Tibial nerve (tissue), 4 donors: ENCODE measurements around the gene CARD10. TPM values are rescaled to one million over a fixed set of nuclear protein-coding genes. Genes with fewer than 3 reads are reported as not detected.

ENCODE experiments used
- DNase-seq, 2 donors: peaks; one replicate each; pipeline ENCODE4 v3.0.0-alpha.2; 2019; ENCODE audit warnings: low spot score in 2 of 2
- H3K27ac ChIP-seq, 4 donors: fragments of 200-600 bp; sonication (generic) in 3 of 4; one replicate each; pipeline ENCODE4 v1.5.1; 2017 to 2019; ENCODE audit warnings: mild to moderate bottlenecking in 1 of 4
- H3K27me3 ChIP-seq, 2 donors: fragments of 200-600 bp; sonication (generic) in 1 of 2; one replicate each; pipeline versions ENCODE4 v1.5.1 to v1.6.0; 2017 to 2019
- H3K36me3 ChIP-seq, 3 donors: fragments of 200-600 bp; sonication (generic); one replicate each; pipeline ENCODE4 v1.5.1; 2018 to 2019
- H3K4me1 ChIP-seq, 4 donors: fragments of 200-600 bp; sonication (generic) in 3 of 4; one replicate each; pipeline ENCODE4 v1.5.1; 2017 to 2019
- H3K4me3 ChIP-seq, 4 donors: fragments of 200-600 bp; sonication (generic) in 3 of 4; one replicate each; pipeline ENCODE4 v1.5.1; 2017 to 2019; ENCODE audit warnings: mild to moderate bottlenecking in 1 of 4, moderate library complexity in 1 of 4
- H3K9me3 ChIP-seq, 4 donors: fragments of 200-600 bp; sonication (generic) in 3 of 4; one replicate each; pipeline ENCODE4 v1.5.1; 2017 to 2019
- EP300 ChIP-seq, 2 donors: sonication (generic); formaldehyde crosslinking; IDR thresholded peaks; one replicate each; pipeline ENCODE4 v1.6.1; 2017; ENCODE audit warnings: antibody characterized with exemption in 2 of 2, mild to moderate bottlenecking in 1 of 2
- POLR2A ChIP-seq, 2 donors: fragments of 450-650 bp; IDR thresholded peaks; one replicate each; pipeline ENCODE4 v1.6.1; 2017; ENCODE audit warnings: antibody characterized with exemption in 2 of 2, mild to moderate bottlenecking in 2 of 2, moderate library complexity in 2 of 2
- WGBS, 2 donors: methylation state at CpG; one replicate each; pipeline ENCODE4 v1.1.5; 2018; 5-methylcytosine and 5-hydroxymethylcytosine counted together
- total RNA-seq, 4 donors: library from RNA; depleted of rRNA; stranded (reverse); fragments of >200 nt; gene quantifications; one replicate each; pipeline ENCODE4 v1.1.0, GENCODE V29; 2016
- TF ChIP-seq, protein P1 (sequence below), 5 experiments: fragments of 200-600 bp in 3 of 5; fragments of 450-650 bp in 2 of 5; sonication (generic) in 3 of 5; IDR thresholded peaks; one replicate each; pipeline ENCODE4 v1.5.1; 2016 to 2019; ENCODE audit warnings: antibody characterized with exemption in 5 of 5, mild to moderate bottlenecking in 3 of 5, moderate library complexity in 2 of 5

CARD10 gene
- total RNA-seq, 4 donors from 2014 or later = 12.5 to 21.6 (median 17.0) TPM

DNA sequence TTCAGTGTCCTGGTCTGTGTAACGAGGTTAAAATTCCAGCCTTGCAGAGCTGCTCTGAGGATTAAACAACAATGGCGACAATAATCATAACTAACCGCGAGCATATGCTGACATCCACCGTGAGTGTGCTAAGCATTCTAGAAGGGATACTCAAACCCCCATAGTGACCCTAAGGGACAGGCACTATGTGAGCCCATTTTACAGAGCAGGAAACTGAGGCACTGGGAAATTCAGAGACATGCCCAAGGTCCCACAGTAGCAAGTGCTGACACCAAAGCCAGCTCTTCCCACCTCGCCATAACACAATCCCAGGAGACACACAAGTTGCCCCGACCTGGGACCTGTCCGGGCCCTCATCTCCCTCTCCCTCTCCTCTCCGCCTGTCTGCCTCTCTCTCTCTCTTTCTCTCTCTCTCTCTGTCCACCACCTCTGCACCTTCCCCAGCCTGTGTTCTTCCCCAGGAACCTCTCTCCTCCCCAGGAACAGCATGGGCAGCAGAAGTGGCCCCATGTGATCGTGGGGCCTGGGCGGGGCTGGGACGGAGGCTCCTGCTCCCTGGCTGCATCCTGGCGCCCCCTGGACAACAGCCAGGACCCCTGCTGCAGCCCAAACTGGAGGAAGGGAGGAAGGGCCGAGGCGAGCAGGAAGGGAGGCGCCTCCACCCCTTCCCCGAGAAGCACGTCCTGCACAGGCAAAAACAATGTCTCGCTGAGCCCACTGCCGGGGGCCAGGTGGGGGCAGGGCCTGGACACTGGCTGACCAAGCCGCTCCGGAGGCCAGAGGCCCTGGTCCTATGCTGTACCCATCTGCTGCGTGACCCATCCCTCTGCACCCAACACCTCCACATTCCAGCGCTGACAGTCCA is 18.2 kb downstream of the CARD10 start:
- DNase-seq = no peak
- Histone ChIP-seq H3K36me3 (peaks cover 0 to 51% (median 0%) of the 10 kb centered on the region in 3 donors), H3K27ac (peak overlapping the region in 3 of 4 donors; percentile 56 to 85 (median 78)), H3K9me3 (no peaks in the 10 kb centered on the region), H3K27me3 (no peaks in the 10 kb centered on the region), H3K4me3 (no peak overlapping the region), H3K4me1 (peaks cover 0 to 66% (median 25%) of the 10 kb centered on the region in 4 donors)
- WGBS, 2 donors = 56 to 63% methylated on average over 20 to 21 of the region's 24 CpGs
- TF ChIP-seq, protein P1, sequence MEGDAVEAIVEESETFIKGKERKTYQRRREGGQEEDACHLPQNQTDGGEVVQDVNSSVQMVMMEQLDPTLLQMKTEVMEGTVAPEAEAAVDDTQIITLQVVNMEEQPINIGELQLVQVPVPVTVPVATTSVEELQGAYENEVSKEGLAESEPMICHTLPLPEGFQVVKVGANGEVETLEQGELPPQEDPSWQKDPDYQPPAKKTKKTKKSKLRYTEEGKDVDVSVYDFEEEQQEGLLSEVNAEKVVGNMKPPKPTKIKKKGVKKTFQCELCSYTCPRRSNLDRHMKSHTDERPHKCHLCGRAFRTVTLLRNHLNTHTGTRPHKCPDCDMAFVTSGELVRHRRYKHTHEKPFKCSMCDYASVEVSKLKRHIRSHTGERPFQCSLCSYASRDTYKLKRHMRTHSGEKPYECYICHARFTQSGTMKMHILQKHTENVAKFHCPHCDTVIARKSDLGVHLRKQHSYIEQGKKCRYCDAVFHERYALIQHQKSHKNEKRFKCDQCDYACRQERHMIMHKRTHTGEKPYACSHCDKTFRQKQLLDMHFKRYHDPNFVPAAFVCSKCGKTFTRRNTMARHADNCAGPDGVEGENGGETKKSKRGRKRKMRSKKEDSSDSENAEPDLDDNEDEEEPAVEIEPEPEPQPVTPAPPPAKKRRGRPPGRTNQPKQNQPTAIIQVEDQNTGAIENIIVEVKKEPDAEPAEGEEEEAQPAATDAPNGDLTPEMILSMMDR (IDR thresholded peaks at IDR 0.05) = no peak
- TF ChIP-seq EP300 (IDR thresholded peaks at IDR 0.05) (no peak), POLR2A (IDR thresholded peaks at IDR 0.05) (no peak)

- no peak overlapping the region for H3K4me3 ChIP-seq
- TF ChIP-seq POLR2A (IDR thresholded peaks at IDR 0.05) (no peak), EP300 (IDR thresholded peaks at IDR 0.05) (no peak)
- TF ChIP-seq, protein P1 (IDR thresholded peaks at IDR 0.05) = no peak
- H3K4me1 ChIP-seq = peaks cover 0 to 66% (median 25%) of the 10 kb centered on the region in 4 donors
- no peak for DNase-seq
- peak overlapping the region in 3 of 4 donors; percentile 56 to 85 (median 78) for H3K27ac ChIP-seq
- 80 to 81% methylated on average over 11 to 12 of the region's 13 CpGs for WGBS, 2 donors
- peaks cover 0 to 52% (median 0%) of the 10 kb centered on the region in 3 donors for H3K36me3 ChIP-seq
- no peaks in the 10 kb centered on the region for H3K9me3 ChIP-seq
- H3K27me3 ChIP-seq = no peaks in the 10 kb centered on the region
Measured at GRCh38 chr22:37499789-37500540, 19.2 kb downstream of the CARD10 start.

DNA sequence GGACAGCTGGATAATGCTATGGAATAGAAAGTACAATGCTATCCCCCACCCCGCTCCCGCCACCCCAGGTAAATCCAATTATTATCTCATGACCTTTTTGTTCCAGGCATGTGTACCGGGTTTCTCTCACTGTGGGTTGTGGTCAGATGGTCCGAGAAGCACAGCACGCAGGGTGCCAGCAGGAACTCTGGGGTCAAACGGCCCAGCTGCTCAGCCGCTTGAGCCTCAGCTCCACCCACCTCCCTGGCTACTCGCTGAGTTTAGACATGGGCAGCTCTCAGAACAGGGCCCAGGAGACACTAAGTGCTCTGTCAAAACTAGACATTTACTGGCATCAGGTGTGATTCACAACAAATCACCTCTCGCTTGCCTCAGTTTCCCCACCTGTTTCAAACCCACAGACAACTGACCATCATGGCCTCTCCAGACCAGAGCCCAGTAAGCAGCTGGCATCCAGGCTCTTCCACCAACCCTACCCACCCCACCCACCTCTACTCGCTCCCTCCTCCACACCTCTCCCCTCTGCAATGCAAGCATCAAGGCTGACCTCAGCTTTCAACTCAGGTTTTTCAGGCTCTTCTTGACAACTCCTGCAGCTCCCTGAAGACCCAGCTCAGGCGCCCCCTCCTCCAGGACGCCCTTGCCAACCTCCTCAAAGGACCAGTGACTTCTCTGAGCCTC is 20.0 kb downstream of the CARD10 start:
- Histone ChIP-seq H3K4me1 (peaks cover 0 to 66% (median 25%) of the 10 kb centered on the region in 4 donors), H3K36me3 (peaks cover 0 to 52% (median 0%) of the 10 kb centered on the region in 3 donors), H3K27me3 (no peaks in the 10 kb centered on the region), H3K4me3 (no peak overlapping the region), H3K9me3 (no peaks in the 10 kb centered on the region), H3K27ac (peak overlapping the region in 3 of 4 donors; percentile 9 to 85 (median 78))
- TF ChIP-seq EP300 (IDR thresholded peaks at IDR 0.05) (no peak), POLR2A (IDR thresholded peaks at IDR 0.05) (no peak)
- TF ChIP-seq, protein P1 (IDR thresholded peaks at IDR 0.05) = no peak
- WGBS, 2 donors = 52 to 62% methylated on average over 12 of the region's 12 CpGs
- no peak for DNase-seq

GRCh38 chr22:37498289-37498909 is 20.8 kb downstream of the CARD10 start:
- TF ChIP-seq, protein P1 (IDR thresholded peaks at IDR 0.05) = peak; percentile 16 to 67 (median 32)
- TF ChIP-seq POLR2A (IDR thresholded peaks at IDR 0.05) = no peak
- no peak for TF ChIP-seq EP300 (IDR thresholded peaks at IDR 0.05)
- Histone ChIP-seq H3K36me3 (peaks cover 0 to 52% (median 0%) of the 10 kb centered on the region in 3 donors), H3K9me3 (no peaks in the 10 kb centered on the region), H3K4me1 (peaks cover 0 to 66% (median 25%) of the 10 kb centered on the region in 4 donors), H3K27me3 (no peaks in the 10 kb centered on the region), H3K27ac (peak overlapping the region in 1 of 4 donors; percentile 85), H3K4me3 (no peak overlapping the region)
- no peak for DNase-seq
- WGBS, 2 donors = 53 to 66% methylated on average over 12 to 14 of the region's 15 CpGs
